GM12891 (cell line): Measurements from ENCODE around the gene PJA1.

Source experiments
- POLR2A ChIP-seq: IDR thresholded peaks from 2 replicates; pipeline ENCODE4 v1.6.1; 2011; ENCODE audit warnings: low read depth, low read length, control low read depth
- POLR2AphosphoS5 ChIP-seq: IDR thresholded peaks from 2 replicates; pipeline ENCODE4 v1.6.1; 2011; ENCODE audit warnings: low read depth, low read length, control low read depth
- SPI1 ChIP-seq: IDR thresholded peaks from 2 replicates; pipeline ENCODE4 v1.6.1; 2011; ENCODE audit warnings: low read depth, low read length, control low read depth
- TAF1 ChIP-seq: IDR thresholded peaks from 2 replicates; pipeline ENCODE4 v1.6.1; 2011; ENCODE audit warnings: low read depth, low read length, control low read depth

DNA sequence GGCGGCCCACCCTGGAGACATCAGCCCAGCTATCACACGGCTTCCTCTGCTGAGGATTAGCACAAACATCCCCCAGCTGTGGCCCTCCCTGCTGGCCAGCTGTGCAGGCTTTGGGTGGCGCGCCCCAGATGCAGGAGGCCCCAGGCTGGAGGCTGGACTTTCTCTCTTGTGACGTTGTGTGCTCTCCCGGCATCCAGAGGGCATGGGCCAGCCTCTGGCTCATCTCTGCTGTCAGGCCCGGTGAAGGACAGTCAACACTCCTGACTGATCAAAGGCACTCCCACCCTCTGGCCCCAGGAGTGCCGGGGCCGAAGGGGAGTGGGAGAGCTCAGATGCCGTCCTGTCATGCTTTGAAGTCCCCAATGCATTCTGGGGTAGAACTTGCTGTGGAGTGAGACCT is 29.9 kb upstream of the PJA1 start:
- no peak for TF ChIP-seq POLR2A
- no peak for TF ChIP-seq SPI1
- TF ChIP-seq POLR2AphosphoS5: no peak
- TF ChIP-seq TAF1: no peak
